Activated CD4-positive, alpha-beta T cell treated with anti-CD3 and anti-CD28 coated beads for 48 hours (primary cell): ENCODE results near the gene TMEM145.

Experiments used
- DNase-seq: peaks from one replicate; pipeline ENCODE4 v3.0.0-alpha.2; 2020

TMEM145 gene

GRCh38 chr19:42278452-42279154, 34.5 kb upstream of the TMEM145 start:
- no peak for DNase-seq

GRCh38 chr19:42279155-42279901, 33.8 kb upstream of the TMEM145 start:
- DNase-seq: no peak

DNA sequence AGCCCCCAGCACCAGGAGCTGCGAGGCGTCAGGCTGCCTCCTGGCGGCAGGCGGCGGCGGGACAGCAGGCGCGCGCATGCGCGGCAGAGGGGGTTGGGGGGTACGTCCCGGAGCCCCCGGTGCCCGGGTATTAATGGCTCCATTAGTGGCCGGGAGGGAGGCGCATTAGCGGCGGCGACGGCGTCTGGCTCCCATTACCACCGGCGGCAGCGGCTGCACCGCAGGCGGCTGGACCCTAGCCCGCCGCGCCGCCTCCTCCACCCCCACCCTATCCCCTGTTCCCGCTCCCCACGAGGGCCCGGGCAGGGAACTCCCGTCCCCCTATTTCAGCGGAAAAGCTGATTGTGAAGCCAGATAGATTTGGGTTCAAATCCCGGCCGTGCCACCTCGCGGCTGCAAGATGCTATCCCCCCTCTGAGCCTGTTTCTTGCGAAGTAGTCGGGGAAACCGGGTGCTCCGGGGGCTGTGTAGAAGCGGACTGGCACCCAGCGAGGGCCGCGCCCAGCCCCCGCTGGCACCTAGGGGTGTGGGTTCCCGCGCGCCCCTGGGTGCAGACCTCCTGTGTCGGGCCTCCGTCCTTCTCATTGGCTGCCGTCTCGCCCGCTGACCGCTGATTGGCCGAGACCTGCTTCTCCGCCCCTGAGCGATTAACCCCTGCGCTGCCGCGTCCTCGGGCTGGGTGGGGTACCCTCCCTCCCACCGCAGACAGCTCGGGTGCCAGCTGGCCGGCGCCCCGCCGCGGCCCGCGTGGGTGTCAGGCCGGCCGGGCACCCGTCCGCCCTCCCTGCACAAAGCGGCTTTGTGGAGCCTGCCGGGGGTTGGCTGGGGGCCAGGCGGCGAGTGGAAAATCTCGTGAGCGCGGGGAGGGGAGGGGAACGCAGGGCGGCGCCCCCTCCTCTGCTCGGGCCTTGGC, 33.0 kb upstream of the TMEM145 start:
- peak; percentile 92 for DNase-seq

- no peak for DNase-seq
These were observed 32.3 kb upstream of the TMEM145 start for GRCh38 chr19:42280815-42281145.

- DNase-seq: peak; percentile 46
These were observed 31.8 kb upstream of the TMEM145 start for GRCh38 chr19:42281146-42281826.

DNA sequence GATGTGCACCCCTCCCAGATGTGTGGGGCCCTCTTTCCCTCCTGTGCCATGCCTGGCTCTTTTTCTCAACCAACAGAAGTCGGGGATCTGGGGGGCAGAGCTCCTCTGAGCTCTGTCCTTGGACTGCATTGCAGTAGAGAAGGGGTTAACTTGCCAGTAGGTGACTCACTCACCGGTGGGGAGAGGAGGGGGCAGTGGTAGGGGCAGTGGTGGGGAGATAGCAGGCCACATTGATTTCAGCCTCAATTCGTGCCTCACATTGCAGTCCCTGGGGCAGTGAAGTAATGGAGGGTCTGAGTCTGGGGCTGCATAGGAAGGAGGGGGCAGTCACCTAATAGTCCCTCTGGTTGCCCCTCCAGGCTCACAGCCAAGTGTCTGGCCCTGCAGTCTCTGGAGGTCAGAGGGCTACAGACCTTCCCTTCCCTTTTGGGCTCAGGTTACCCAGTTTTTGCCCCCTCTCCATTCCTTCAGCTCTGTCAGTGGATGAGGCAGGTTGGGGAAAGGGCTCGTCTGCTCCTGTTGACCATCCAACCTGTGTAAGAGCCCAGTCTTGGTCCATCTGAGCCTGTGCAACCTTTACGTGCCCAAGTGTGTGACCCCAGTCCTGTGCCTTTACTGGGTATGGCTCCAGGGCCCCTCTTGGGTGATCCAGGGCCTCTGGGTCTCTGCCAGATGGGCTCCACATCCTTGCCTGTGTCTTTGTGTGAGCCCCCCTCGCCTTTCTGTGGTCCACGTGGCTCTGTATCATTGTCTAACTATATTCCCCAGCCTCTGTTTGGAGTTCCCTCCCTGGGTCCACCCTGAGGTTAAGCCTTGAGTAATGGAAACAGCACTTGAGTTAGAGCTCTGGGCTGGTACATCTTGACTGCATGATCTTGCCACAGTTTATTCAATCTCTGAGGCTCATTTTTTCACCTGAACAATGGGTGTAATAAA, 31.0 kb upstream of the TMEM145 start:
- DNase-seq: no peak

GRCh38 chr19:42282819-42283187, 30.3 kb upstream of the TMEM145 start:
- DNase-seq: no peak

DNA sequence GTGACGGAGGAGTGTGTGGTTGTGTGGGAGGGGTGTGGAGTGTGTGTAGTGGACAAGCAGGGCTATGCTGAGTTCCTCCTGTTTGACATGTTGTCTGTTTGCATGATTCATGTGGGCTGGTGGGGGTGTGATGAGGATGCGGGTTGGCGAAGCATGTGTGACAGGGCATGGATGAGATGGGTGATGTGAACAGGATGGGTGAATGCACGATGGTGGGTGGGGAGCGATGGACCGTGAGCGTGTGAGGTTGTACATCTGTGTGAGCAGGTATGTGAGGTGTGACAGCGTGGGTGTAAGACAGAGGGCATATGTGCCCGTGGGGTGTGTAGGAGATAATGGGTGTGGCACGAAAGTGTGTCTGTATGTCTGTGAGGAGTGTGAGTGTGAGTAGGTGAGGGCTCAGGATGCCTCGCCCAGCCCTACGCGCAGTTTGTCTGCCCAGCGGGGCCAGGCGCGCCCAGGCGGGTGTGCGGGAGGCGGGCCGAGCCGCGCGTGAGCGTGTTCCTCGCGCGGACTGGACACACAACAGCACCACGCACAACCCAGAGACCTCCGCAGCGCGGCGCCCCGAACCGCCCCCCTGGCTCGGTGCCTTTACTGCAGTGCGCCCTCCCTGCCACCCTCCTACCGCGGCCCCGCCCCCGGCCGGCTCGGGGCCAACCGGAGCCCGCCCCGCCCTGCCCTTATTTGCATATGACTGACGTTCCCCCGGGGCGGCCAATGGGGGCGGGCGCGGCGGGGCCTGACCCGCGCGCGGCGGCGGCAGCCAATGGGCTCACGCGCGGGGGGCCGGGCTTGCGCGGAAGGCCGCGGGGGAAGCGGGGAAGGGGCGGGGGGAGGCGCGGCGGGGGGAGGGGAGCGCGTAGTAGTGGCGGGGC, 29.7 kb upstream of the TMEM145 start:
- DNase-seq: peak; percentile 96

- DNase-seq: peak; percentile 84
These were observed 29.0 kb upstream of the TMEM145 start for GRCh38 chr19:42284066-42284501.

DNA sequence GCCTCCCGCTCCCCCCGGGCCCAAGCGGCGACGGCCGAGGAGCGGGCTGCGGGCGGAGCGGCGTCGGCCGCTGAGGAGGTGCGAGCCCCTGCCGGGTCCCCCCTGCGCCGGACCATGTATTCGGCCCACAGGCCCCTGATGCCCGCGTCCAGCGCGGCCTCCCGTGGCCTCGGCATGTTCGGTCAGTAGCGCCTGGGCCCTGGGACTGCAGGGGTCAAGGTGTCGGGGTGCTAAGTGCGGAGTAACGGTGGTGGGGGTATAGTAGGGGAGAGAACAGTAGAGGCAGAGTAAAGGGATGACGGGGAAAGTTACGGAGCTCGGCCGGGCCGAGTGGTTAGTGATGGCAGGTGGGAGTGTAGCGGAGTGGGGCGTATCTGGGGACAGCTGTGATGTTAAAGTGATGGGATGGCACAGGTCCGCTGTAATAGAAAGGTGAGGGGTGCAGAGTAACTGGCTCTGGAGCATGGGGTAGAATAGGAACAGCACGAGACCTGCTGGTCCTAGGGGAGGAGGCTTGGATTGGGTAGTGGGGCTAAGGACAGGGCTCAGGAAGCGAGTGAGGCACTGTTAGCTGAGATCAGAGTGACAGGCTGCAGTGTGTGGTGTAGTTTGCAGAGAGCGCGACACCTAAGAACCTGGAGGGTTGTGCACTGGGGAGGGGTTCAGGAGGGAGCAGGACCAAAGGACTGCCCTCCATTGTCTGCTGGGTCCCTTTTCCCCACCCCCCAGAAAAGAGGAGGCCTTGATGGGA, 28.3 kb upstream of the TMEM145 start:
- peak; percentile 50 for DNase-seq

DNA sequence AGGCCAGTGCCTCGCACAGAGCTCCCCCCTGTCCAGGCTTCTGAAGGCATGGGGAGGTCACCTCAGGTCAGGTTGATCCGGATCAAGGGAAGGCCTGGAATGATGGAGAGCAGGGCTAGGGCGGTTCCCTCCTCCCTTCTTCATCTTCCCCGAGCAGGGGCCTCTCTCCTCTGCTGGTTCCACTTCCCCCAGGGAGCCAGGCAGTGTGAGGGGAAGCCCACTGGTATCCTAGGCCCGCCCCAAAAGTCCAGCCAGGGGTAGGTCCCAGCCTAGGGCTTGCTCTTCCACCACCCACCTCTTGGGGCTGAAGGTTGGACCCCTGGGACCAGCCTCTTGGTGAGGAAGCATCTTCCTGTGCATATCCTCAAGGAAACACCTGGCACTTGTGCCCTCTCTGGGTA, 27.6 kb upstream of the TMEM145 start:
- DNase-seq: no peak

- DNase-seq: no peak
These were observed 27.1 kb upstream of the TMEM145 start for GRCh38 chr19:42285988-42286348.

GRCh38 chr19:42286349-42287016, 26.6 kb upstream of the TMEM145 start:
- DNase-seq: no peak

DNA sequence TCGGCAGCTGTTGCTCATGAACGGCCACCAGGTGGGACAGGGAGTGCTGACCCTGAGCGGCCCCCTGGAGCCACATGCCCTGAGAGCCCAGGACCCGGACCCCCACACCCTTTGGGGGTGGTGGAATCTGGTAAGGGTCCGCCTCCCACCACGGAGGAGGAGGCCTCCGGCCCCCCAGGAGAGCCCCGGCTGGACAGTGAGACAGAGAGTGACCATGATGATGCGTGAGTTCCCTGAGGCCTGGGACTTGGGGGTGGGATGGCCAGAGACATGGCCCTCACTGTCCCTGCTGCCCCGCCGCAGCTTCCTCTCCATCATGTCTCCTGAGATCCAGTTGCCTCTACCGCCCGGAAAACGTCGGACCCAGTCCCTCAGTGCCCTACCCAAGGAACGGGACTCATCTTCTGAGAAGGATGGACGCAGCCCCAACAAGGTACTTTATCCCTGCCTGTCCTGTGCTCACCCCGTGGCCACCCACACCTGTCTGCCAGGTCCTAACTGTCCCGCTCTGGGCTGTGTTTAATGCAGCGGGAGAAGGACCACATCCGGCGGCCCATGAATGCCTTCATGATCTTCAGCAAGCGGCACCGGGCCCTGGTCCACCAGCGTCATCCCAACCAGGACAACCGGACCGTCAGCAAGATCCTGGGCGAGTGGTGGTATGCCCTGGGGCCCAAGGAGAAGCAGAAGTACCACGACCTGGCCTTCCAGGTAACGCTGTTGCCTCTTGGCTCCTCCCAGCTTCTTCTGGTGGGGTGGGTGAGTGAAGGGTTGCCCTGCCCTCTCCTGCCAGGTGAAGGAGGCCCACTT, 25.9 kb upstream of the TMEM145 start:
- DNase-seq: no peak

DNA sequence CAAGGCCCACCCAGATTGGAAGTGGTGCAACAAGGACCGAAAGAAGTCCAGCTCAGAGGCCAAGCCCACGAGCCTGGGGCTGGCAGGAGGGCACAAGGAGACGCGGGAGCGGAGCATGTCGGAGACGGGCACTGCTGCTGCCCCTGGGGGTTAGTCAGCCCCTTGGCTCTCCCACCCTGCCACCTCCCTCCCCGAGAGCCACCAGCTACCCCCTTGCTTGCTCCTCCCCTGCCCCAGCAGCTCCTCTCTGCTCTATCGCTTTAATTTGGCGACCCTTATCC, 25.3 kb upstream of the TMEM145 start:
- no peak for DNase-seq

DNA sequence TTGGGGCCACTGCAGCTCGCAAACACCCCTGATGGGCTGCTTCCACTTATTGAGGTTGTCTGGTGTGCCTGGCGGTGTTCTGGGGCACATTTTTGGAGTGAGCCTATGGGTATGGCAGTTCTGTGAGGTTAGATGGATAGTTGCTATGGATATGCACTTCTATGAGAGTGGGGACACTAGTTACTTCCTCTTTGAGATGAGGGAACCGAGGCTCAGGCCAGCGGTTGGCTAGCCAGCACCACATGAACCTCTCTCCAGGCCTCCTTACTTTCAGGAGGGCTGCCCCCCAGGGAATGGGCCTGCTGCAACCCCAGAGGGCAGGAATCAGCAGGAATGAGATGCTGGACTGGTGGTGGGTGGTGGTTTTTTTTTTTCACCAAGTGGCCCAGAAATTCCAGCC, 24.7 kb upstream of the TMEM145 start:
- DNase-seq: no peak

DNA sequence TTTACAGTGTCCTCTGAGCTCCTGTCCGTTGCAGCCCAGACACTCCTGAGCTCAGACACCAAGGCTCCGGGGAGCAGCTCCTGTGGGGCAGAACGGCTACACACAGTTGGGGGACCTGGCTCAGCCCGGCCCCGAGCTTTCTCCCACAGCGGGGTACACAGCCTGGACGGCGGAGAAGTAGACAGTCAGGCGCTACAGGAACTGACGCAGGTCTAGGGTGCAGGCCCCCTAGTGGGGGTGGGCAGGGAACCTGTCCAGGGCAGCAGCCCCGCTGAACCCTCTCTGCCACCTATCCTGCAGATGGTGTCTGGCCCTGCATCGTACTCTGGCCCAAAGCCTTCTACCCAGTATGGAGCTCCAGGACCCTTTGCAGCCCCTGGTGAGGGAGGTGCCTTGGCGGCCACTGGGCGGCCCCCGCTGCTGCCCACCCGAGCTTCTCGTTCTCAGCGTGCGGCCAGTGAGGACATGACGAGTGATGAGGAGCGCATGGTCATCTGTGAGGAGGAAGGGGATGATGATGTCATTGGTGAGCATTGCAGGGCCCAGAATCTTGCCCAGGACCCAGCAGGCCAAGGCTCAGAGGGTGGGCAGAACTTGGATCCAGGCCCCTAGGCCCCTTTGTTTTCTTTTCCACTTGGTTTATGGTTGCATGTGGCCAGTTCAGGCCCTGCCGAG, 24.1 kb upstream of the TMEM145 start:
- DNase-seq: no peak

- DNase-seq: no peak
These were observed 23.5 kb upstream of the TMEM145 start for GRCh38 chr19:42289556-42290041.
